Measurements from ENCODE around the gene MAFB.

DNA sequence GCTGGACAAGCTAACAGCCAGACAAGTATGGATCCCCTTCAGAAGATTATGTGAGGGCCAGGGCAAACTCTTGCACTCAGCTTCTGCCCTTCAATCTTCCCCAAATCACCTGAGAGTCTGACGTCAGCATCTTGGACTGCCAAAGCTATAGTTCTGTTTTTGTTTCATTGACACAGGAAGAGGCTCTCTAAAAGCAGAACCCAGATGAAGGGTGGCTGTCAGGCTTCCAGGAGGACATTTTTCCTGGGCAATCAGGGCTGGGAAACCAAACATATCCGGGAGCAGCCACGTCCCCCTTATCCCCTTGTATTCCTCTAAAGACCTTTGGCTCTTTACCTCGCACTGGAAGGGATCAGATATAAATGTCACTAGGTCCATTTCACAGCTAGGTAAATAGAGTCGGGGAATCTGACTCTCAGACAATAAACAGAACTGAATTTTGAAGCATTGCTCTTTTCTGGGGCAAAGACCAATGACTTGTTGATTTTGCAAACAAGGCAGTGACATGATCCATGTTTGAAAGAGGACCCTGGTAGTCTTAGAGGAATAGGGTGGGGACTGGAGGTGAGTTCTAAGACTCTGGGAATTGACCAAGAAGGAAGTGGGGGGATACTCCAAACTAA, 13.3 kb downstream of the MAFB start:
- TF ChIP-seq, protein P1, sequence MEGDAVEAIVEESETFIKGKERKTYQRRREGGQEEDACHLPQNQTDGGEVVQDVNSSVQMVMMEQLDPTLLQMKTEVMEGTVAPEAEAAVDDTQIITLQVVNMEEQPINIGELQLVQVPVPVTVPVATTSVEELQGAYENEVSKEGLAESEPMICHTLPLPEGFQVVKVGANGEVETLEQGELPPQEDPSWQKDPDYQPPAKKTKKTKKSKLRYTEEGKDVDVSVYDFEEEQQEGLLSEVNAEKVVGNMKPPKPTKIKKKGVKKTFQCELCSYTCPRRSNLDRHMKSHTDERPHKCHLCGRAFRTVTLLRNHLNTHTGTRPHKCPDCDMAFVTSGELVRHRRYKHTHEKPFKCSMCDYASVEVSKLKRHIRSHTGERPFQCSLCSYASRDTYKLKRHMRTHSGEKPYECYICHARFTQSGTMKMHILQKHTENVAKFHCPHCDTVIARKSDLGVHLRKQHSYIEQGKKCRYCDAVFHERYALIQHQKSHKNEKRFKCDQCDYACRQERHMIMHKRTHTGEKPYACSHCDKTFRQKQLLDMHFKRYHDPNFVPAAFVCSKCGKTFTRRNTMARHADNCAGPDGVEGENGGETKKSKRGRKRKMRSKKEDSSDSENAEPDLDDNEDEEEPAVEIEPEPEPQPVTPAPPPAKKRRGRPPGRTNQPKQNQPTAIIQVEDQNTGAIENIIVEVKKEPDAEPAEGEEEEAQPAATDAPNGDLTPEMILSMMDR (IDR thresholded peaks at IDR 0.05), result no peak
- TF ChIP-seq POLR2A (IDR thresholded peaks at IDR 0.05) (no peak), POLR2AphosphoS5 (IDR thresholded peaks at IDR 0.05) (no peak)
